K562 (cell line): Measurements from ENCODE around the gene TRIM14.

ENCODE experiments used
- BACH1 ChIP-seq: fragments of 200-800 bp; sonication (Bioruptor generic); IDR thresholded peaks from 2 replicates; pipeline ENCODE4 v1.6.1; 2016; ENCODE audit warnings: missing genetic modification characterization, missing compliant biosample characterization
- FOXM1 ChIP-seq, 2 experiments: fragments of 450-650 bp in 1 of 2; sonication (generic) in 1 of 2; formaldehyde crosslinking in 1 of 2; IDR thresholded peaks; 2 replicates each; pipeline versions ENCODE4 v1.6.1 to v1.9.0; 2017 to 2022; ENCODE audit warnings: low read depth in 2 of 2, mild to moderate bottlenecking in 2 of 2, missing genetic modification reagents in 1 of 2, moderate library complexity in 1 of 2
- MCM7 ChIP-seq, 2 experiments: fragments of 450-650 bp; IDR thresholded peaks; 2 replicates each; pipeline ENCODE4 v1.6.1; 2016 to 2018
- MXI1 ChIP-seq: IDR thresholded peaks from 2 replicates; pipeline ENCODE4 v1.6.1; 2011; ENCODE audit warnings: low read depth, mild to moderate bottlenecking, improper control_type of control experiment, low read length
- PHF20 ChIP-seq: fragments of 450-650 bp; IDR thresholded peaks from 2 replicates; pipeline ENCODE4 v1.6.1; 2018; ENCODE audit not compliant: partially characterized antibody
- POLR2AphosphoS5 ChIP-seq: IDR thresholded peaks from 2 replicates; pipeline ENCODE4 v1.6.1; 2011; ENCODE audit warnings: mild to moderate bottlenecking, low read depth, low read length, moderate library complexity; ENCODE audit not compliant: control insufficient read depth, insufficient read depth
- SMARCA4 ChIP-seq: fragments of 450-650 bp; IDR thresholded peaks from 2 replicates; pipeline ENCODE4 v1.6.1; 2016
- TAF1 ChIP-seq: IDR thresholded peaks from 2 replicates; pipeline ENCODE4 v1.6.1; 2011; ENCODE audit warnings: mild to moderate bottlenecking, low read length, moderate library complexity; ENCODE audit not compliant: insufficient read depth, control insufficient read depth, severe bottlenecking; ENCODE audit errors: extremely low read depth
- ZNF121 ChIP-seq: sonication (generic); formaldehyde crosslinking; conservative IDR thresholded peaks from 2 replicates; pipeline ENCODE4 v1.8.0; 2022; ENCODE audit warnings: missing genetic modification reagents
- ZNF217 ChIP-seq: sonication (generic); formaldehyde crosslinking; IDR thresholded peaks from 2 replicates; pipeline ENCODE4 v1.8.0; 2022; ENCODE audit warnings: mild to moderate bottlenecking, missing genetic modification reagents
- TF ChIP-seq, protein P1 (sequence below): fragments of 250-450 bp; sonication (Bioruptor Pico); IDR thresholded peaks from 2 replicates; pipeline ENCODE4 v1.9.0; 2021; ENCODE audit warnings: mild to moderate bottlenecking
- TF ChIP-seq, protein P2 (sequence below), 3 experiments: IDR thresholded peaks in 2 of 3; conservative IDR thresholded peaks in 1 of 3; 2 replicates each; pipeline ENCODE4 v1.5.1; 2011 to 2012; ENCODE audit warnings: low read length in 3 of 3, mild to moderate bottlenecking in 3 of 3, control low read depth in 2 of 3, improper control_type of control experiment in 1 of 3, inconsistent platforms in 1 of 3, low read depth in 1 of 3, mixed read lengths in 1 of 3, moderate library complexity in 1 of 3; ENCODE audit not compliant: insufficient read depth in 2 of 3
- TF ChIP-seq, protein P3 (sequence below), 2 experiments: fragments of 450-650 bp in 1 of 2; sonication (generic) in 1 of 2; formaldehyde crosslinking in 1 of 2; IDR thresholded peaks in 1 of 2; conservative IDR thresholded peaks in 1 of 2; 2 replicates each; pipeline versions ENCODE4 v1.6.1 to v1.8.1; 2016 to 2023; ENCODE audit warnings: mild to moderate bottlenecking in 2 of 2, moderate library complexity in 2 of 2, inconsistent platforms in 1 of 2, missing genetic modification reagents in 1 of 2
- TF ChIP-seq, protein P4 (sequence below): fragments of 450-650 bp; IDR thresholded peaks from 2 replicates; pipeline ENCODE4 v1.6.1; 2018; ENCODE audit warnings: mild to moderate bottlenecking, low read depth; ENCODE audit not compliant: partially characterized antibody

- TF ChIP-seq SMARCA4 (no peak), MCM7 (IDR thresholded peaks at IDR 0.05) (no peak), TAF1 (no peak), MXI1 (no peak), BACH1 (tag) (no peak), PHF20 (no peak), ZNF121 (CRISPR knock-in tag) (no peak), FOXM1 (IDR thresholded peaks at IDR 0.05; ENCODE audit: low read depth) (no peak), FOXM1 (CRISPR knock-in tag; IDR thresholded peaks at IDR 0.05; ENCODE audit: low read depth) (no peak), POLR2AphosphoS5 (no peak), ZNF217 (CRISPR knock-in tag) (no peak)
- TF ChIP-seq, protein P1, sequence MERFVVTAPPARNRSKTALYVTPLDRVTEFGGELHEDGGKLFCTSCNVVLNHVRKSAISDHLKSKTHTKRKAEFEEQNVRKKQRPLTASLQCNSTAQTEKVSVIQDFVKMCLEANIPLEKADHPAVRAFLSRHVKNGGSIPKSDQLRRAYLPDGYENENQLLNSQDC (CRISPR knock-in tag): no peak
- TF ChIP-seq, protein P2, sequence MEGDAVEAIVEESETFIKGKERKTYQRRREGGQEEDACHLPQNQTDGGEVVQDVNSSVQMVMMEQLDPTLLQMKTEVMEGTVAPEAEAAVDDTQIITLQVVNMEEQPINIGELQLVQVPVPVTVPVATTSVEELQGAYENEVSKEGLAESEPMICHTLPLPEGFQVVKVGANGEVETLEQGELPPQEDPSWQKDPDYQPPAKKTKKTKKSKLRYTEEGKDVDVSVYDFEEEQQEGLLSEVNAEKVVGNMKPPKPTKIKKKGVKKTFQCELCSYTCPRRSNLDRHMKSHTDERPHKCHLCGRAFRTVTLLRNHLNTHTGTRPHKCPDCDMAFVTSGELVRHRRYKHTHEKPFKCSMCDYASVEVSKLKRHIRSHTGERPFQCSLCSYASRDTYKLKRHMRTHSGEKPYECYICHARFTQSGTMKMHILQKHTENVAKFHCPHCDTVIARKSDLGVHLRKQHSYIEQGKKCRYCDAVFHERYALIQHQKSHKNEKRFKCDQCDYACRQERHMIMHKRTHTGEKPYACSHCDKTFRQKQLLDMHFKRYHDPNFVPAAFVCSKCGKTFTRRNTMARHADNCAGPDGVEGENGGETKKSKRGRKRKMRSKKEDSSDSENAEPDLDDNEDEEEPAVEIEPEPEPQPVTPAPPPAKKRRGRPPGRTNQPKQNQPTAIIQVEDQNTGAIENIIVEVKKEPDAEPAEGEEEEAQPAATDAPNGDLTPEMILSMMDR (IDR thresholded peaks at IDR 0.05 in 2 of 3, conservative IDR thresholded peaks at IDR 0.05 in 1 of 3; ENCODE audit: insufficient read depth in 2 of 3, low read depth in 1 of 3, low read length in 3 of 3): no peak
- TF ChIP-seq, protein P3, sequence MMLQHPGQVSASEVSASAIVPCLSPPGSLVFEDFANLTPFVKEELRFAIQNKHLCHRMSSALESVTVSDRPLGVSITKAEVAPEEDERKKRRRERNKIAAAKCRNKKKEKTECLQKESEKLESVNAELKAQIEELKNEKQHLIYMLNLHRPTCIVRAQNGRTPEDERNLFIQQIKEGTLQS (IDR thresholded peaks at IDR 0.05): no peak
- TF ChIP-seq, protein P3 (CRISPR knock-in tag; conservative IDR thresholded peaks at IDR 0.05): no peak
- TF ChIP-seq, protein P4, sequence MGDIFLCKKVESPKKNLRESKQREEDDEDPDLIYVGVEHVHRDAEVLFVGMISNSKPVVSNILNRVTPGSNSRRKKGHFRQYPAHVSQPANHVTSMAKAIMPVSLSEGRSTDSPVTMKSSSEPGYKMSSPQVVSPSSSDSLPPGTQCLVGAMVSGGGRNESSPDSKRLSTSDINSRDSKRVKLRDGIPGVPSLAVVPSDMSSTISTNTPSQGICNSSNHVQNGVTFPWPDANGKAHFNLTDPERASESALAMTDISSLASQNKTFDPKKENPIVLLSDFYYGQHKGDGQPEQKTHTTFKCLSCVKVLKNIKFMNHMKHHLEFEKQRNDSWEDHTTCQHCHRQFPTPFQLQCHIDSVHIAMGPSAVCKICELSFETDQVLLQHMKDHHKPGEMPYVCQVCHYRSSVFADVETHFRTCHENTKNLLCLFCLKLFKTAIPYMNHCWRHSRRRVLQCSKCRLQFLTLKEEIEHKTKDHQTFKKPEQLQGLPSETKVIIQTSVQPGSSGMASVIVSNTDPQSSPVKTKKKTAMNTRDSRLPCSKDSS: no peak
Observed at GRCh38 chr9:98022447-98022846, 96.6 kb downstream of the TRIM14 start.
